MM.1S (cell line): ENCODE results near the gene ERICH3.

Experiments used
- DNase-seq: peaks from one replicate; pipeline ENCODE4 v3.0.0-alpha.2; 2015
- H2AFZ ChIP-seq: fragments of 300-600 bp; sonication (generic); 2 replicates; pipeline ENCODE4 v1.6.0; 2016; ENCODE audit warnings: antibody characterized with exemption, low read length
- H3F3A ChIP-seq: fragments of 300-600 bp; sonication (generic); 2 replicates; pipeline ENCODE4 v1.6.1; 2016; ENCODE audit warnings: mild to moderate bottlenecking, antibody characterized with exemption, low read length, moderate library complexity, mixed read lengths; ENCODE audit not compliant: insufficient read depth
- H3K27ac ChIP-seq: fragments of 300-600 bp; sonication (generic); 2 replicates; pipeline ENCODE4 v1.5.1; 2016; ENCODE audit warnings: mild to moderate bottlenecking, low read length
- H3K27me3 ChIP-seq: fragments of 300-600 bp; sonication (generic); replicated peaks from 2 replicates; pipeline ENCODE4 v1.6.0; 2016; ENCODE audit warnings: low read length; ENCODE audit not compliant: insufficient read depth
- H3K36me3 ChIP-seq: fragments of 300-600 bp; sonication (generic); replicated peaks from 2 replicates; pipeline ENCODE4 v1.6.1; 2016; ENCODE audit warnings: mild to moderate bottlenecking, low read length, mixed read lengths; ENCODE audit not compliant: insufficient read depth
- H3K4me1 ChIP-seq: fragments of 300-600 bp; sonication (generic); 2 replicates; pipeline ENCODE4 v1.6.1; 2016; ENCODE audit warnings: low read length, mixed read lengths
- H3K4me2 ChIP-seq: fragments of 300-600 bp; sonication (generic); 2 replicates; pipeline ENCODE4 v1.6.0; 2016; ENCODE audit warnings: low read depth, low read length
- H3K4me3 ChIP-seq: fragments of 300-600 bp; sonication (generic); 2 replicates; pipeline ENCODE4 v1.5.1; 2016; ENCODE audit warnings: low read length, mixed read lengths
- H3K79me2 ChIP-seq: fragments of 300-600 bp; sonication (generic); 2 replicates; pipeline ENCODE4 v1.6.1; 2016; ENCODE audit warnings: mixed run types, low read length, mixed read lengths
- H3K9ac ChIP-seq: fragments of 300-600 bp; sonication (generic); 2 replicates; pipeline ENCODE4 v1.6.1; 2016; ENCODE audit warnings: low read length, mixed read lengths
- H3K9me2 ChIP-seq: fragments of 300-600 bp; sonication (generic); replicated peaks from 2 replicates; pipeline ENCODE4 v1.6.1; 2016; ENCODE audit warnings: mild to moderate bottlenecking, low read length, mixed read lengths; ENCODE audit not compliant: insufficient read depth
- H3K9me3 ChIP-seq: fragments of 300-600 bp; sonication (generic); replicated peaks from 2 replicates; pipeline ENCODE4 v1.6.1; 2016; ENCODE audit warnings: mild to moderate bottlenecking, low read length, mixed read lengths; ENCODE audit not compliant: insufficient read depth
- H4K20me1 ChIP-seq: fragments of 300-600 bp; sonication (generic); 2 replicates; pipeline ENCODE4 v1.6.1; 2016; ENCODE audit warnings: mild to moderate bottlenecking, low read length, moderate library complexity, mixed read lengths; ENCODE audit not compliant: insufficient read depth
- EZH2 ChIP-seq: fragments of 300-600 bp; sonication (generic); optimal IDR thresholded peaks from 2 replicates; pipeline ENCODE3; 2017; ENCODE audit warnings: low read depth, mild to moderate bottlenecking, antibody characterized with exemption, low read length, mixed read lengths
- EZH2phosphoT487 ChIP-seq: fragments of 300-600 bp; sonication (generic); IDR thresholded peaks from 2 replicates; pipeline ENCODE4 v1.6.1; 2018; ENCODE audit warnings: antibody characterized with exemption, low read length
- TF ChIP-seq, protein P1 (sequence below): fragments of 300-600 bp; sonication (generic); IDR thresholded peaks from 2 replicates; pipeline ENCODE4 v1.5.1; 2016; ENCODE audit warnings: antibody characterized with exemption, low read length, mixed read lengths

The ERICH3 gene

DNA sequence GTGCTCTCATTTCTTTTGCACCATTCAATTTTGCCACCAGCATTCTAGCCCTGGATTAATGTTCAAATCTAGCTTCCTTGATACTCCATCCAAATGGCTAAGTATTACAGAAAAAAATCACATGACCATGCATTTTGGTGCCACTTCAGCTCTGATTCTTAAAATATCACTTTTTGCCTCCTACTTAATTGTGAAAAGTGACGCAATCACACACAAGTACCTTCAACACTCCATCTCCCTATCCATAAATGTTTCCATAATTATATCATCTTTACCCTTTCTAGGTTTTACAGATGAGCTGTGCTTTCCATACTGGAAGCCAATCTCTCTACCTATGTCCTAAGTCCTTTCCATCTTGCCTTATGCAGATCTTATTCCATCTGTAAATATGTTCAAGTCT is 43.2 kb upstream of the ERICH3 start:
- H3K4me3 ChIP-seq, result no peak overlapping the region
- no peaks in the 10 kb centered on the region for H4K20me1 ChIP-seq
- no peaks in the 10 kb centered on the region for H3K9me3 ChIP-seq
- H3K36me3 ChIP-seq, result no peaks in the 10 kb centered on the region
- no peak for DNase-seq
- H3F3A ChIP-seq, result no peaks in the 10 kb centered on the region
- H3K9ac ChIP-seq, result no peak overlapping the region
- H3K27ac ChIP-seq, result no peak overlapping the region
- H3K9me2 ChIP-seq, result no peaks in the 10 kb centered on the region
- no peaks in the 10 kb centered on the region for H3K4me1 ChIP-seq
- no peaks in the 10 kb centered on the region for H3K27me3 ChIP-seq
- TF ChIP-seq, protein P1, sequence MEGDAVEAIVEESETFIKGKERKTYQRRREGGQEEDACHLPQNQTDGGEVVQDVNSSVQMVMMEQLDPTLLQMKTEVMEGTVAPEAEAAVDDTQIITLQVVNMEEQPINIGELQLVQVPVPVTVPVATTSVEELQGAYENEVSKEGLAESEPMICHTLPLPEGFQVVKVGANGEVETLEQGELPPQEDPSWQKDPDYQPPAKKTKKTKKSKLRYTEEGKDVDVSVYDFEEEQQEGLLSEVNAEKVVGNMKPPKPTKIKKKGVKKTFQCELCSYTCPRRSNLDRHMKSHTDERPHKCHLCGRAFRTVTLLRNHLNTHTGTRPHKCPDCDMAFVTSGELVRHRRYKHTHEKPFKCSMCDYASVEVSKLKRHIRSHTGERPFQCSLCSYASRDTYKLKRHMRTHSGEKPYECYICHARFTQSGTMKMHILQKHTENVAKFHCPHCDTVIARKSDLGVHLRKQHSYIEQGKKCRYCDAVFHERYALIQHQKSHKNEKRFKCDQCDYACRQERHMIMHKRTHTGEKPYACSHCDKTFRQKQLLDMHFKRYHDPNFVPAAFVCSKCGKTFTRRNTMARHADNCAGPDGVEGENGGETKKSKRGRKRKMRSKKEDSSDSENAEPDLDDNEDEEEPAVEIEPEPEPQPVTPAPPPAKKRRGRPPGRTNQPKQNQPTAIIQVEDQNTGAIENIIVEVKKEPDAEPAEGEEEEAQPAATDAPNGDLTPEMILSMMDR, result no peak
- no peak for TF ChIP-seq EZH2
- no peak for TF ChIP-seq EZH2phosphoT487
- H3K4me2 ChIP-seq, result no peak overlapping the region
- H2AFZ ChIP-seq, result no peak overlapping the region
- no peaks in the 10 kb centered on the region for H3K79me2 ChIP-seq

GRCh38 chr1:74715806-74716205 is 42.2 kb upstream of the ERICH3 start:
- no peak overlapping the region for H3K27ac ChIP-seq
- no peaks in the 10 kb centered on the region for H3K79me2 ChIP-seq
- no peaks in the 10 kb centered on the region for H4K20me1 ChIP-seq
- no peaks in the 10 kb centered on the region for H3K9me2 ChIP-seq
- no peaks in the 10 kb centered on the region for H3K36me3 ChIP-seq
- no peak overlapping the region for H3K4me2 ChIP-seq
- H3K27me3 ChIP-seq, result no peaks in the 10 kb centered on the region
- H3K4me3 ChIP-seq, result no peak overlapping the region
- no peaks in the 10 kb centered on the region for H3F3A ChIP-seq
- H3K4me1 ChIP-seq, result no peaks in the 10 kb centered on the region
- H3K9ac ChIP-seq, result no peak overlapping the region
- DNase-seq, result no peak
- TF ChIP-seq EZH2 (no peak), EZH2phosphoT487 (no peak)
- TF ChIP-seq, protein P1, result no peak
- no peaks in the 10 kb centered on the region for H3K9me3 ChIP-seq
- H2AFZ ChIP-seq, result no peak overlapping the region

DNA sequence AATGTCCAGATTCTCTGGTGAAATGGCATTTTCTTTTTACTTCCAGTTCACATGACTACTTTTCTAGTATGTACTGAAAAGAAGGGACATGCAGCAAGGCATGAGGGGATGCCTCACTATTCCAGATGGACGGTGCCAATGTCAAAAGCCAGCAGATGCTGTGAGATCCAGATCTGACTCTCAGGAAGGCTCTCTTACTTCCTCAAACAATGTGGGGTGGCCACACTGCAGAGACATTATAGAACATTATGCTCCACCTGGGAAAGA is 41.6 kb upstream of the ERICH3 start:
- no peaks in the 10 kb centered on the region for H3K36me3 ChIP-seq
- no peaks in the 10 kb centered on the region for H3K79me2 ChIP-seq
- H4K20me1 ChIP-seq, result no peaks in the 10 kb centered on the region
- no peak for DNase-seq
- no peaks in the 10 kb centered on the region for H3F3A ChIP-seq
- no peaks in the 10 kb centered on the region for H3K9me2 ChIP-seq
- no peak overlapping the region for H3K9ac ChIP-seq
- H3K4me3 ChIP-seq, result no peak overlapping the region
- no peaks in the 10 kb centered on the region for H3K4me1 ChIP-seq
- no peaks in the 10 kb centered on the region for H3K27me3 ChIP-seq
- H2AFZ ChIP-seq, result no peak overlapping the region
- H3K9me3 ChIP-seq, result no peaks in the 10 kb centered on the region
- no peak overlapping the region for H3K4me2 ChIP-seq
- no peak overlapping the region for H3K27ac ChIP-seq
- TF ChIP-seq EZH2, result no peak
- TF ChIP-seq, protein P1, result no peak
- TF ChIP-seq EZH2phosphoT487, result no peak
